ENCODE results near the gene EXOC4.

- no peak for TF ChIP-seq POLR2A (IDR thresholded peaks at IDR 0.05)
- no peak for TF ChIP-seq CTCF (IDR thresholded peaks at IDR 0.05)
- TF ChIP-seq EP300 (IDR thresholded peaks at IDR 0.05), result no peak
- TF ChIP-seq POLR2AphosphoS5 (IDR thresholded peaks at IDR 0.05), result no peak
Measured at GRCh38 chr7:133489906-133490305, 237.0 kb downstream of the EXOC4 start.

Measured in sigmoid colon (tissue), 4 donors.